Measurements from ENCODE around the gene MED15.
"Not testable (repeated sequence)": the region's sequence is repeated elsewhere in the genome, so short reads cannot be mapped to it uniquely, and the experiment has no call there.

The MED15 gene

GRCh38 chr22:20607157-20607907 is 99.9 kb downstream of the MED15 start:
- no peak for DNase-seq

- no peak for DNase-seq
Observed at GRCh38 chr22:20610243-20610686, 102.9 kb downstream of the MED15 start.

GRCh38 chr22:20610757-20611156 is 103.3 kb downstream of the MED15 start:
- no peak for DNase-seq

GRCh38 chr22:20611418-20611817 is 104.0 kb downstream of the MED15 start:
- DNase-seq: no peak

- no peak for DNase-seq
Observed at GRCh38 chr22:20613301-20613700, 105.9 kb downstream of the MED15 start.

- no peak for DNase-seq
Observed at GRCh38 chr22:20615021-20615420, 107.6 kb downstream of the MED15 start.

- DNase-seq: no peak
Observed at GRCh38 chr22:20615533-20616450, 108.4 kb downstream of the MED15 start.

- DNase-seq: no peak
Observed at GRCh38 chr22:20616451-20617043, 109.1 kb downstream of the MED15 start.

GRCh38 chr22:20618488-20618887 is 111.1 kb downstream of the MED15 start:
- DNase-seq: no peak

GRCh38 chr22:20619045-20619892 is 111.9 kb downstream of the MED15 start:
- DNase-seq: no peak

- DNase-seq: not testable (repeated sequence)
Observed at GRCh38 chr22:20619893-20620194, 112.4 kb downstream of the MED15 start.

- DNase-seq: no peak
Observed at GRCh38 chr22:20621162-20621561, 113.8 kb downstream of the MED15 start.

- no peak for DNase-seq
Observed at GRCh38 chr22:20622650-20623339, 115.4 kb downstream of the MED15 start.

GRCh38 chr22:20624161-20624616 is 116.8 kb downstream of the MED15 start:
- DNase-seq: no peak

GRCh38 chr22:20625270-20625669 is 117.9 kb downstream of the MED15 start:
- no peak for DNase-seq

- DNase-seq: no peak
Observed at GRCh38 chr22:20626811-20627210, 119.4 kb downstream of the MED15 start.

- no peak for DNase-seq
Observed at GRCh38 chr22:20627432-20627831, 120.0 kb downstream of the MED15 start.

- no peak for DNase-seq
Observed at GRCh38 chr22:20628081-20628939, 120.9 kb downstream of the MED15 start.

- no peak for DNase-seq
Observed at GRCh38 chr22:20629401-20629800, 122.0 kb downstream of the MED15 start.

GRCh38 chr22:20630873-20631617 is 123.6 kb downstream of the MED15 start:
- no peak for DNase-seq

Measured in NCI-H524 treated with DMSO at 0.1 percent for 48 hours (cell line).